Muscle layer of colon (tissue), 2 donors: ENCODE results near the gene ACTR5.

Experiments
- H3K27ac ChIP-seq: one replicate; pipeline ENCODE4 v1.7.0; 2013; ENCODE audit warnings: low read depth, mild to moderate bottlenecking, low read length, moderate library complexity
- H3K27me3 ChIP-seq, 2 donors: one replicate each; pipeline ENCODE4 v1.7.0; 2013; ENCODE audit warnings: low read length in 2 of 2, mild to moderate bottlenecking in 2 of 2; ENCODE audit not compliant: insufficient read depth in 2 of 2, control insufficient read depth in 1 of 2
- H3K36me3 ChIP-seq: one replicate; pipeline ENCODE4 v1.7.0; 2013; ENCODE audit warnings: mild to moderate bottlenecking, low read length; ENCODE audit not compliant: insufficient read depth
- H3K4me1 ChIP-seq: one replicate; pipeline ENCODE4 v1.7.0; 2013; ENCODE audit warnings: mild to moderate bottlenecking, low read length; ENCODE audit not compliant: insufficient read depth
- H3K4me3 ChIP-seq, 2 donors: one replicate each; pipeline ENCODE4 v1.7.0; 2013; ENCODE audit warnings: low read length in 2 of 2, low read depth in 1 of 2, mild to moderate bottlenecking in 1 of 2, moderate library complexity in 1 of 2
- H3K9ac ChIP-seq: one replicate; pipeline ENCODE4 v1.7.0; 2013; ENCODE audit warnings: low read length
- H3K9me3 ChIP-seq: one replicate; pipeline ENCODE4 v1.7.0; 2013; ENCODE audit warnings: mild to moderate bottlenecking, low read length
- donor health status: abdominal sarcoma.
- donor health status: Adenocarcinoma of cecum.

The ACTR5 gene

DNA sequence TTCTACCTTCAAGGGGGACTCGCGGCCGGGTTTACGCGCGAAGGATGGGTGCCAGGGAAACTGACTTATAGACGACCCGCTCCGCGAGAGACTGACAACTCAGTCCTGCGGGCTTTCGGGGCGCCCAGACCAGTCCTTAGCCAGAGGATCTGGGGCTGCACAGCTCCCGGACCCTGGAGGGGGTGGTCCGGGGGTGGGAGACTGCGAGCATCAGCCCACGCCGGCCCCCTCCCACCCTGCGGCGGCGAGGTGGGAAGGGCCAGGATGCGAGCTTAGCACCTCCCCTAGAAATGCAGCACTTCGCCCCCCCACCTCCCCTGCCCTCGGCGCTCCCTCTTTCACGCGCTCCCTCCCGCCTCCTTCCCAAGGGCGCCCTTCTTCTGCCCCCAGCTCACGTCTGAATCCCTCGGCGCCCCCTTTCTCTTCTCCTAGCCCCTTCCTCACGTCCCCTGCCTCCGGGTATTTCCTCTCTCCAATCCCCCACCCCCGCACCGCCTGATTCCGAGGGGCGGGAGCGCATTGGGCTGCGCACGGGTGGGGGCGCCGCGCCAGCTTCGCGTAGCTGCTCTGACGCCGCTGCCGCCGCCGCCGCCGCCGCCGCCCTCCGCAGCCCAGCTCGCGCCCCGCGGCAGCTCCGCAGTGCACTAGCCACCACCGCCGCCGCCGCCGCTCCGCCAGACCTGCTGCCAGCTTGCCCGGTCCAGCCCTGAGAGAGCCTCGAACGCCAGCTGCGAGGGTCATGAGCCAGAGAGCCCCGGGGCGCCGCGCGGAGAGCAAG, 24.2 kb upstream of the ACTR5 start, which contains the start of gene SLC32A1:
SLC32A1 (plus strand) TSS at position 639 of the 778 bp plus-strand sequence. CDS start 239 bp downstream, outside the sequence.
- Histone ChIP-seq H3K4me1 (no peaks in the 10 kb centered on the region), H3K27me3 (peaks cover 44 to 88% of the 10 kb centered on the region in 2 donors), H3K9ac (no peak within 1 kb of the TSS), H3K27ac (no peak within 1 kb of the TSS), H3K4me3 (no peak within 1 kb of the TSS), H3K36me3 (no peaks in the 10 kb centered on the region), H3K9me3 (no peaks in the 10 kb centered on the region)

DNA sequence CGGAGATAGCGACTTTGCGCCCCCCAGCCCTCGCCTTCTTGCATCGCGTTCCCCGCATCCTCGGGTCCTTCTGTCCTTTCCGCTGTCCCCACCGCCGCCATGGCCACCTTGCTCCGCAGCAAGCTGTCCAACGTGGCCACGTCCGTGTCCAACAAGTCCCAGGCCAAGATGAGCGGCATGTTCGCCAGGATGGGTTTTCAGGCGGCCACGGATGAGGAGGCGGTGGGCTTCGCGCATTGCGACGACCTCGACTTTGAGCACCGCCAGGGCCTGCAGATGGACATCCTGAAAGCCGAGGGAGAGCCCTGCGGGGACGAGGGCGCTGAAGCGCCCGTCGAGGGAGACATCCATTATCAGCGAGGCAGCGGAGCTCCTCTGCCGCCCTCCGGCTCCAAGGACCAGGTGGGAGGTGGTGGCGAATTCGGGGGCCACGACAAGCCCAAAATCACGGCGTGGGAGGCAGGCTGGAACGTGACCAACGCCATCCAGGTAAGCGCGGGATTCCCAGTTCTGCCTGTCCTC, 23.6 kb upstream of the ACTR5 start:
- Histone ChIP-seq H3K27me3 (peaks cover 50 to 88% of the 10 kb centered on the region in 2 donors), H3K27ac (no peak overlapping the region), H3K9me3 (no peaks in the 10 kb centered on the region), H3K36me3 (no peaks in the 10 kb centered on the region), H3K4me3 (no peak overlapping the region), H3K9ac (no peak overlapping the region), H3K4me1 (no peaks in the 10 kb centered on the region)

DNA sequence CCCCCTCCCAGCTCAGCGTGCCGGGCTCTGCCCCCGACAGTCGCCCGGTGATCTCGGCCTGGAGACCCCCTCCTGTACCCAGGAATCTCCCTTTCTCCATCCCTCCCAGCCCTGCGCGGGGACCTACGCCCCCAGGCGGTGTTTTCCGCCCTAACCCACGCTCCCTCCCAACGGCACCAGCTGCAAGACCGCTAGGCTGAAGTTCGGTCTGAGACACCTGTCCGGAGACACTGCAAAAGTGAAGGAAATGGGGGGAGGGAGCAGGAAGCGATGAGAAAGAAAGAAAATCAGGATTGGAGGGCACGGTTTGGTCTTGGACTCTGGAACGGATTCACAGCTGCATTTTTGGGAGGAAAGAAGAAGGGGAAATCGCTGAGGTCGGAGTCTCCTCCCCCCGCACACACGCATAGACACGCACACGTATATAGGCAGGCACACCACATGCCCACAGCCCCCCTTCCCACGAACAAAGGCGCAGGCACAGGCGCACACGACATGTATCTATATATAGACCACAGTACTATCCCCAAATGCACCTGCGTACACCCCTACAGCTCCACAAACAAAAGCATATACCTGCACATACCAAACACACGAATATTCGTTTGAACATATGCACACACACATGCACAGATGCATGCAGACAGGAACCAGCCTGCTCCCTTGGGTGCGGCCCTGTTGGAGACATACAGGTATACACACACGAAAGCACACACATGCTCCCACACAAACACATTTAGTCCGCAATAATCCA, 22.9 kb upstream of the ACTR5 start:
- H3K9ac ChIP-seq = no peak overlapping the region
- no peaks in the 10 kb centered on the region for H3K4me1 ChIP-seq
- peaks cover 57 to 88% of the 10 kb centered on the region in 2 donors for H3K27me3 ChIP-seq
- no peak overlapping the region for H3K27ac ChIP-seq
- no peak overlapping the region for H3K4me3 ChIP-seq
- H3K36me3 ChIP-seq = no peaks in the 10 kb centered on the region
- no peaks in the 10 kb centered on the region for H3K9me3 ChIP-seq

DNA sequence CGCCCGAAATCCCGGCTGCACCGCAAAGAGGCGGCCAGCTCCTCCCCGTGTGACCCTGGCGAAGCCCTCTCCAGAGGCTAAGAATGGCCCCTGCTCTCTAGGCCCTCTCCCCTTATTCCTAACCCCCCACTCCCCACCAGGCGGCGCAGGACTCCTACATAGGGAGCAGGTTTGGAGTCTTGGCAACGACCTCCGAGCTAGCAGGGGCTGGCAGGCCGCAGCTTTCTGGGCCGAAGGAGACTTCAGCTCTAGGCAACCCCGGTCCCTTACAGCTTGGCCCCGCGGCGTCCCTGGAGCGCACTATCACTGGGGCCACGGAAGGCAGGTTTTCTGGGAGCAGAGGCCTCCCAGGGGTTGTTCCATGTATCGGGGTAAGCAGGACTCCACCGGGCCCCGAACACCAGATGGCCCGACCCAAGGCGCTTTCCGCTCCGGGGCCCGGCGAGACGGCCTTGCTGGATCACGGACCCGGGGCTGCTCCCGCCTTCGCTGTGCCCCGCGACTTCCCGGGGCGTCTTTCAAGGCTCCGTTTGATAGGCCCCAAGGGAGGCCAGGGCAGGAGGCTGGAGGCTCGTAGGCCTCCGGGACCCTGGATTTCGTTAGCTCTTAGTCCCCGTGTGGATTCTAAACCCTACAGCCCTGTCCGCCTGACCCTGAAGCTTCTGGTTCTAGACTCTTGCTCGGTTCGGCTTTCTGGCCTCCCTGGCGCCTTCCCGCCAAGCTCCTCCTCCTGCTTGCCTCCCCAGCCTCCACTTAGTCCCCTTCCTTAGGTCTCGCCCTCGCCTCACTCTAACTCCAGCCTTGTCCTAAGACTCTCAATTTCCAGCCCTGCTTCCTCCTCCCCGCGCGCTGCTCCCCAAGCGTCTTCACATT, 22.1 kb upstream of the ACTR5 start:
- H3K4me1 ChIP-seq = peaks cover 6% of the 10 kb centered on the region
- no peaks in the 10 kb centered on the region for H3K36me3 ChIP-seq
- H3K9ac ChIP-seq = no peak overlapping the region
- H3K27me3 ChIP-seq = peaks cover 65 to 90% of the 10 kb centered on the region in 2 donors
- H3K4me3 ChIP-seq = no peak overlapping the region
- H3K9me3 ChIP-seq = no peaks in the 10 kb centered on the region
- H3K27ac ChIP-seq = no peak overlapping the region

DNA sequence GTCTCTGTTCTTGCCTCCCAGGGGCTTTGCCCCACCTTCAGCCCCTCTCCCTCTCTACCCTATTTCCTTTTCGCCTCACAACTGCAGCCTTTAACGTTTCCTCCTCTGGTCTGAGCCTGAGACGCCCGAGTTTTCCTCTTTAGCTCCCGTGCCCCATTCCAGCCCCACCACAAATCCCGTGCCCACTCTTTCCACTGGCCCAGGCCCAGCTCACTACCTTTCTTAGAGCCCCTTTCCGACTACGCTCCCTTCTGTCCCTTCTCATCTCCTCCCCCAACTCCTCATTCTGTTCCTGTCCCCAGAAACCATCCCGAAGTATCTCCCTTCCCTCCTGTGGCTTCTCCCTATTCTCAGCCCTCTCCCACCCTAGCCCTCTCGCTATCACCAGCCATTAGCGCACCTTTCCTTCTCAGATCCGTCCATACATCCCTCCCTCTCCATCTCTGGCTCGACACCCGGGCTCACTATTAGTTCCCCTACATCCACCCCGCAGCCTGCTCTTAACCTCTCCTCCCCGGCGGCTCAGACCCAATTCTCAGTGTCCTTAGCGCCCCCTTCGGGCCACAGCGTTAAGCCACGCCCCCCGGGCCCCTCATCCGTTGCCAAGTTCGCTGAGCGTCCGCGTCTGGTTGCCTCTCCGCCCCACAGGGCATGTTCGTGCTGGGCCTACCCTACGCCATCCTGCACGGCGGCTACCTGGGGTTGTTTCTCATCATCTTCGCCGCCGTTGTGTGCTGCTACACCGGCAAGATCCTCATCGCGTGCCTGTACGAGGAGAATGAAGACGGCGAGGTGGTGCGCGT, 21.3 kb upstream of the ACTR5 start:
- Histone ChIP-seq H3K9me3 (no peaks in the 10 kb centered on the region), H3K27me3 (peaks cover 71 to 98% of the 10 kb centered on the region in 2 donors), H3K36me3 (no peaks in the 10 kb centered on the region), H3K4me3 (no peak overlapping the region), H3K9ac (no peak overlapping the region), H3K4me1 (peaks cover 14% of the 10 kb centered on the region), H3K27ac (no peak overlapping the region)

DNA sequence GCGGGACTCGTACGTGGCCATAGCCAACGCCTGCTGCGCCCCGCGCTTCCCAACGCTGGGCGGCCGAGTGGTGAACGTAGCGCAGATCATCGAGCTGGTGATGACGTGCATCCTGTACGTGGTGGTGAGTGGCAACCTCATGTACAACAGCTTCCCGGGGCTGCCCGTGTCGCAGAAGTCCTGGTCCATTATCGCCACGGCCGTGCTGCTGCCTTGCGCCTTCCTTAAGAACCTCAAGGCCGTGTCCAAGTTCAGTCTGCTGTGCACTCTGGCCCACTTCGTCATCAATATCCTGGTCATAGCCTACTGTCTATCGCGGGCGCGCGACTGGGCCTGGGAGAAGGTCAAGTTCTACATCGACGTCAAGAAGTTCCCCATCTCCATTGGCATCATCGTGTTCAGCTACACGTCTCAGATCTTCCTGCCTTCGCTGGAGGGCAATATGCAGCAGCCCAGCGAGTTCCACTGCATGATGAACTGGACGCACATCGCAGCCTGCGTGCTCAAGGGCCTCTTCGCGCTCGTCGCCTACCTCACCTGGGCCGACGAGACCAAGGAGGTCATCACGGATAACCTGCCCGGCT, 20.6 kb upstream of the ACTR5 start:
- Histone ChIP-seq H3K27me3 (peaks cover 76 to 99% of the 10 kb centered on the region in 2 donors), H3K4me1 (peaks cover 14% of the 10 kb centered on the region), H3K36me3 (no peaks in the 10 kb centered on the region), H3K4me3 (no peak overlapping the region), H3K9ac (no peak overlapping the region), H3K27ac (no peak overlapping the region), H3K9me3 (no peaks in the 10 kb centered on the region)

DNA sequence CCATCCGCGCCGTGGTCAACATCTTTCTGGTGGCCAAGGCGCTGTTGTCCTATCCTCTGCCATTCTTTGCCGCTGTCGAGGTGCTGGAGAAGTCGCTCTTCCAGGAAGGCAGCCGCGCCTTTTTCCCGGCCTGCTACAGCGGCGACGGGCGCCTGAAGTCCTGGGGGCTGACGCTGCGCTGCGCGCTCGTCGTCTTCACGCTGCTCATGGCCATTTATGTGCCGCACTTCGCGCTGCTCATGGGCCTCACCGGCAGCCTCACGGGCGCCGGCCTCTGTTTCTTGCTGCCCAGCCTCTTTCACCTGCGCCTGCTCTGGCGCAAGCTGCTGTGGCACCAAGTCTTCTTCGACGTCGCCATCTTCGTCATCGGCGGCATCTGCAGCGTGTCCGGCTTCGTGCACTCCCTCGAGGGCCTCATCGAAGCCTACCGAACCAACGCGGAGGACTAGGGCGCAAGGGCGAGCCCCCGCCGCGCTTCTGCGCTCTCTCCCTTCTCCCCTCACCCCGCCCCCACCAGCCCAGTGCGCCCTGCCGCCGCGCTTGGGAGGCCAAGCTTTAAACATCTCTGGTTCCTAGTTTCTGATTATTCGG, 20.0 kb upstream of the ACTR5 start:
- Histone ChIP-seq H3K9me3 (no peaks in the 10 kb centered on the region), H3K27ac (no peak overlapping the region), H3K4me3 (no peak overlapping the region), H3K4me1 (peaks cover 14% of the 10 kb centered on the region), H3K9ac (no peak overlapping the region), H3K27me3 (peaks cover 81 to 99% of the 10 kb centered on the region in 2 donors), H3K36me3 (no peaks in the 10 kb centered on the region)

DNA sequence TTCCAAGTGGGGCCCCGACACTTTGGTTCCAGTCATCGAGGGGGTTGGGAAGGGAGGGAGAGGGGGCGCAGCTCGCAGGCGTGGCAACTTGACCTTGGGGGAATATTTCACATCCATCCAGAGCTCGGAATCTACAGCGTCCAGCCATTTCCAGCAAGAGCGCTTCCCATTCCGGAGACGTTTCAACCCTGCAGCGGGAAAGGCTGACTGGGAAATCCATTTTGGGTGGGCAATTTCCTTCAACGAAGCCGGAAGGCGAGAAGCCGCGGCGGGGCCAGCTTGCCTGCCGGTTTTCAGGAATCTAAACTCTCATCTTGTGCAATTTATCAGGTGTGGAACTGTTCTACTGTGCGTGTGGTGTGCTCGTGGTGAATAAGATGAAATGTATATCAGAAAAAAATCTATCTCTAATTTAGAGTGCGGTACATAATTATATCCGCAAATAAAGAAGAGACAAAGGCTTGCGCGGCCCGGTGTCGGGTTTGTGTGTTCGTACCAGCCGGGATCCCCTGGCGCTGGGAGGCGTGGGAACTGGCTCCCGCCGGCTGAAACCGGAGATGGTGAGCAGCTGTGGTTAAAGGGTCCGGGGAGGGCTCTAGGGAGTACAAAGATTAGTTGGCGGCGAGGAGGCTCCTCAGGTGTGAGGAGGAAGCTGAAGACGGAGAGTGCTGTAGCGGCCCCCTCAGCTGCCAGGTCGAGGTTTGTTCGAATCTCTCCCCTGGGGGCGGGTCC, 19.2 kb upstream of the ACTR5 start:
- no peak overlapping the region for H3K27ac ChIP-seq
- H3K9ac ChIP-seq = no peak overlapping the region
- no peak overlapping the region for H3K4me3 ChIP-seq
- no peaks in the 10 kb centered on the region for H3K9me3 ChIP-seq
- peaks cover 89 to 99% of the 10 kb centered on the region in 2 donors for H3K27me3 ChIP-seq
- H3K4me1 ChIP-seq = peaks cover 14% of the 10 kb centered on the region
- no peaks in the 10 kb centered on the region for H3K36me3 ChIP-seq

DNA sequence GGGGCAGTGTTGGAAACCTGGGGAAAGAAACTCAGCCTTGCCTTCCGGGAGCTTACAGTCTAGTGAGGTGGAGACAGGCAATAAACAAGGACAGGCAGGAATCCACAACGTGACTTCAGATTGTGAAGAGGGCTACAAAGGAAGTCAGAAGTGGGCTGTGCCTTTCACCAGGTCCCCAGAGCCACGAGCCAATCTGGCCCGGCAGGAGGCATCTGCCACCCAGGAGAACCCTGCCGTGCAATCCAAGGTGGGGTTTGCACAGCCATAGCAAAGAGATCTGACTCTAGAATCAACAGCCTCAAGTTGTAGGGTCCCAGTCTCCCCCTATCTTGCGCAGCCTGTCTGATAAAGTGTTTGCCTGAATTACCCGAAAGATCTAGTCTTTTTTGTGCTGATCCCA, 18.5 kb upstream of the ACTR5 start:
- Histone ChIP-seq H3K27me3 (peaks cover 88 to 94% of the 10 kb centered on the region in 2 donors), H3K4me3 (no peak overlapping the region), H3K27ac (no peak overlapping the region), H3K9me3 (no peaks in the 10 kb centered on the region), H3K36me3 (no peaks in the 10 kb centered on the region), H3K4me1 (peaks cover 14% of the 10 kb centered on the region), H3K9ac (no peak overlapping the region)
